ENCODE data around the gene INTS12. TPM values are rescaled to one million over a fixed set of nuclear protein-coding genes. Genes with fewer than 3 reads are reported as not detected.

The INTS12 gene
- total RNA-seq, 1 donor from 2014 or later: 20.5 TPM

Other genes with a start within 250 kb of the INTS12 start
- 48.2 TPM for gene PPA2, start 234.6 kb downstream of the INTS12 start, total RNA-seq (ENCODE audit: insufficient read depth, low replicate concordance)
- gene ARHGEF38, start 156.1 kb downstream of the INTS12 start, total RNA-seq (ENCODE audit: insufficient read depth, low replicate concordance): 6.0 TPM
- gene GSTCD, start 95 bp upstream of the INTS12 start, total RNA-seq (ENCODE audit: insufficient read depth, low replicate concordance): 28.4 TPM
- 62.1 TPM for gene NPNT, start 186.8 kb upstream of the INTS12 start, total RNA-seq (ENCODE audit: insufficient read depth, low replicate concordance)